Measurements from ENCODE around the gene MALRD1. TPM values are rescaled to one million over a fixed set of nuclear protein-coding genes. Genes with fewer than 3 reads are reported as not detected.

MALRD1 gene
- total RNA-seq, 1 experiment from 2014 or later = not detected

- DNase-seq (ENCODE audit: unreplicated experiment) = peak; percentile 9
- H3K36me3 Mint-ChIP-seq (ENCODE audit: insufficient read depth, unreplicated experiment) = no peaks in the 10 kb centered on the region
- ChIA-PET POLR2A (interaction anchor here (0.6 kb wide), 1 partner anchor 111 kb away, joined by 3 read pairs; no protein-coding TSS in a partner anchor), CTCF (interaction anchor here (0.5 kb wide), 1 partner anchor 361 kb away, joined by 3 read pairs; no protein-coding TSS in a partner anchor)
- H3K9me3 Mint-ChIP-seq (ENCODE audit: unreplicated experiment) = peaks cover 5% of the 10 kb centered on the region
- H3K27ac Mint-ChIP-seq (ENCODE audit: low read depth, unreplicated experiment) = no peak overlapping the region
- no peaks in the 10 kb centered on the region for H3K4me1 Mint-ChIP-seq (ENCODE audit: insufficient read depth, unreplicated experiment)
- intact Hi-C loops (cut with micrococcal nuclease) = no loop called here
- TF ChIP-seq CTCF (IDR thresholded peaks at IDR 0.05; ENCODE audit: unreplicated experiment) = no peak
- H3K4me3 Mint-ChIP-seq (ENCODE audit: unreplicated experiment) = no peak overlapping the region
- no peaks in the 10 kb centered on the region for H3K27me3 Mint-ChIP-seq (ENCODE audit: insufficient read depth, unreplicated experiment)
- BruUV-seq (replicated peaks) = no TSS peak
Observed at GRCh38 chr10:19469521-19469920, 420.9 kb downstream of the MALRD1 start.

- BruUV-seq (replicated peaks) = no TSS peak
- POLR2A ChIA-PET = no interaction called here
Observed at GRCh38 chr10:19479854-19480253, 431.3 kb downstream of the MALRD1 start.

GRCh38 chr10:19480353-19480752 is 431.8 kb downstream of the MALRD1 start:
- Mint-ChIP-seq H3K36me3 (ENCODE audit: insufficient read depth, unreplicated experiment) (no peaks in the 10 kb centered on the region), H3K4me1 (ENCODE audit: insufficient read depth, unreplicated experiment) (no peaks in the 10 kb centered on the region), H3K4me3 (ENCODE audit: unreplicated experiment) (no peak overlapping the region), H3K27me3 (ENCODE audit: insufficient read depth, unreplicated experiment) (no peaks in the 10 kb centered on the region), H3K9me3 (ENCODE audit: unreplicated experiment) (no peaks in the 10 kb centered on the region), H3K27ac (ENCODE audit: low read depth, unreplicated experiment) (no peak overlapping the region)
- no peak for TF ChIP-seq CTCF (IDR thresholded peaks at IDR 0.05; ENCODE audit: unreplicated experiment)
- ChIA-PET POLR2A (no interaction called here), CTCF (no interaction called here)
- BruUV-seq (replicated peaks) = no TSS peak
- no peak for DNase-seq (ENCODE audit: unreplicated experiment)
- intact Hi-C loops (cut with micrococcal nuclease) = no loop called here

More at GRCh38 chr10:19479854-19480253, 431.3 kb downstream of the MALRD1 start:
- H3K9me3 Mint-ChIP-seq (ENCODE audit: unreplicated experiment) = no peaks in the 10 kb centered on the region
- intact Hi-C loops (cut with micrococcal nuclease) = no loop called here
- no peak overlapping the region for H3K27ac Mint-ChIP-seq (ENCODE audit: low read depth, unreplicated experiment)
- CTCF ChIA-PET = no interaction called here
- no peaks in the 10 kb centered on the region for H3K27me3 Mint-ChIP-seq (ENCODE audit: insufficient read depth, unreplicated experiment)
- no peaks in the 10 kb centered on the region for H3K4me1 Mint-ChIP-seq (ENCODE audit: insufficient read depth, unreplicated experiment)
- TF ChIP-seq CTCF (IDR thresholded peaks at IDR 0.05; ENCODE audit: unreplicated experiment) = no peak
- H3K36me3 Mint-ChIP-seq (ENCODE audit: insufficient read depth, unreplicated experiment) = no peaks in the 10 kb centered on the region
- no peak overlapping the region for H3K4me3 Mint-ChIP-seq (ENCODE audit: unreplicated experiment)
- no peak for DNase-seq (ENCODE audit: unreplicated experiment)

GRCh38 chr10:19483421-19483820 is 434.8 kb downstream of the MALRD1 start:
- BruUV-seq (replicated peaks) = no TSS peak

More at GRCh38 chr10:19483421-19483820, 434.8 kb downstream of the MALRD1 start:
- DNase-seq (ENCODE audit: unreplicated experiment) = no peak
- no peaks in the 10 kb centered on the region for H3K9me3 Mint-ChIP-seq (ENCODE audit: unreplicated experiment)
- CTCF ChIA-PET = no interaction called here
- no peaks in the 10 kb centered on the region for H3K4me1 Mint-ChIP-seq (ENCODE audit: insufficient read depth, unreplicated experiment)
- H3K27ac Mint-ChIP-seq (ENCODE audit: low read depth, unreplicated experiment) = no peak overlapping the region
- H3K36me3 Mint-ChIP-seq (ENCODE audit: insufficient read depth, unreplicated experiment) = no peaks in the 10 kb centered on the region
- intact Hi-C loops (cut with micrococcal nuclease) = no loop called here
- POLR2A ChIA-PET = interaction anchor here (1.0 kb wide), 1 partner anchor 16 kb away, joined by 3 read pairs; no protein-coding TSS in a partner anchor
- no peaks in the 10 kb centered on the region for H3K27me3 Mint-ChIP-seq (ENCODE audit: insufficient read depth, unreplicated experiment)
- no peak overlapping the region for H3K4me3 Mint-ChIP-seq (ENCODE audit: unreplicated experiment)
- TF ChIP-seq CTCF (IDR thresholded peaks at IDR 0.05; ENCODE audit: unreplicated experiment) = no peak

Data from MCF 10A (cell line).